ENCODE results near the gene POLR2C.

The POLR2C gene

GRCh38 chr16:57452021-57452420, 10.5 kb upstream of the POLR2C start:
- DNase-seq (ENCODE audit: low spot score): no peak

DNA sequence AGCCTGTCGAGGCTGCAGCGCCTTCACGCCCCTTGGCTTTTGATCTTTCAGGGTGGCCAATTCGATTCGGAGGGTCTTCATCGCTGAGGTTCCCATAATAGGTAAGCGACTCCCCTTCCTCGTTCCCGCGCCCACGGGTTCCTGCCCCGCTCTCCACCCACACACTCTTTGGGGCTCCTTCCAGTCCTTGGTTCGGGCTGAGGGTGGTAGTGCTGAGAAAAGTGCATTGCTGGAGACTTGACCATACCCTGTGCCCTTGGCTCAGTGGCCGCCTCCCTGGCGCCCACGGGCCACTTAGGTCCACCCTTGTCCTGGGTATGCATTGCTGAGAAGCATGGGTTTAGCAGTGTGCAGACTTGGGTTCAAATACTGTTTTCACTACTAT, 491 bp downstream of the POLR2C start:
- DNase-seq (ENCODE audit: low spot score): no peak

- DNase-seq (ENCODE audit: low spot score): no peak
Measured at GRCh38 chr16:57464523-57464922, 2.0 kb downstream of the POLR2C start.

GRCh38 chr16:57468346-57468745, 5.9 kb downstream of the POLR2C start:
- DNase-seq (ENCODE audit: low spot score): no peak

GRCh38 chr16:57469046-57469445, 6.6 kb downstream of the POLR2C start:
- no peak for DNase-seq (ENCODE audit: low spot score)

DNA sequence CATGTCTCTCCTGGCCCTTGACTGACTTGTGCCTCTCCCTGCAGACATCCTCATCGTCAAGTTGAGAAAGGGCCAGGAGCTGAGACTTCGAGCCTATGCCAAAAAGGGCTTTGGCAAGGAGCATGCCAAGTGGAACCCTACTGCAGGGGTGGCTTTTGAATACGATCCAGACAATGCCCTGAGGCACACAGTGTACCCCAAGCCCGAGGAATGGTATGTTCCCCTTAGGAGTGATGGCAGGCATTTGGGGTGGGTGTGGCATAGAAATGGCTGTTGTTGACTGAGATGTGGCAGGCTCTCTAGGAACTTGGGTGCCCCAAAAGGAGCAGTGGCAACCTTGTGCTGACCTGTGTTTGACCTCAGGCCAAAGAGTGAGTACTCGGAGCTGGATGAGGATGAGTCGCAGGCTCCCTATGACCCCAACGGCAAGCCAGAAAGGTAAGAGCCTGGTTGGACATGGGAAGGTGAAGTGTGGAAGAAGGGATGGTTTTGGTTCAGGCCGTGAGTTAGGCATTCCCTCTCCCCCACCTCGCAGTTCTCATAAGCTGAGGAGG, 7.5 kb downstream of the POLR2C start:
- no peak for DNase-seq (ENCODE audit: low spot score)

- DNase-seq (ENCODE audit: low spot score): no peak
Measured at GRCh38 chr16:57470711-57471110, 8.2 kb downstream of the POLR2C start.

DNA sequence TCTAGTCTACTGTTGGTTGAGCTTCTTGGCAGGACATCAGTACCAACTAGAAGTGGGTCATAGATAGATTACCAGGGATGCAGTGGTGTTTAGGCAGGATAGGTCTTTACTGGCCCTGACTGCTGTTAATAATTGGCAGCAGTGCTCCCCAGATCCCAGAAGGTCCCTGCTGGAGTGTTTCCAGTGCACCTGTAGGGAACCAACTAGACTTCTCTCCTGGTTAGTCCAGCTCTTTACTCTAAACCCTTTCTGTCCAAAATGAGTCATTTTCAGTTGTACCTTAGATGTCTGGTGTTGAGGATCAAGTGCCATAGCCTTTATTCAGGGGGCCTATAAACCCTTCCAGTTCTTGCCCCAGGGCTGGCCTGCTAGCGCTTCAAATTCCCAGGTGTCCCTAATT, 8.7 kb downstream of the POLR2C start:
- no peak for DNase-seq (ENCODE audit: low spot score)

DNA sequence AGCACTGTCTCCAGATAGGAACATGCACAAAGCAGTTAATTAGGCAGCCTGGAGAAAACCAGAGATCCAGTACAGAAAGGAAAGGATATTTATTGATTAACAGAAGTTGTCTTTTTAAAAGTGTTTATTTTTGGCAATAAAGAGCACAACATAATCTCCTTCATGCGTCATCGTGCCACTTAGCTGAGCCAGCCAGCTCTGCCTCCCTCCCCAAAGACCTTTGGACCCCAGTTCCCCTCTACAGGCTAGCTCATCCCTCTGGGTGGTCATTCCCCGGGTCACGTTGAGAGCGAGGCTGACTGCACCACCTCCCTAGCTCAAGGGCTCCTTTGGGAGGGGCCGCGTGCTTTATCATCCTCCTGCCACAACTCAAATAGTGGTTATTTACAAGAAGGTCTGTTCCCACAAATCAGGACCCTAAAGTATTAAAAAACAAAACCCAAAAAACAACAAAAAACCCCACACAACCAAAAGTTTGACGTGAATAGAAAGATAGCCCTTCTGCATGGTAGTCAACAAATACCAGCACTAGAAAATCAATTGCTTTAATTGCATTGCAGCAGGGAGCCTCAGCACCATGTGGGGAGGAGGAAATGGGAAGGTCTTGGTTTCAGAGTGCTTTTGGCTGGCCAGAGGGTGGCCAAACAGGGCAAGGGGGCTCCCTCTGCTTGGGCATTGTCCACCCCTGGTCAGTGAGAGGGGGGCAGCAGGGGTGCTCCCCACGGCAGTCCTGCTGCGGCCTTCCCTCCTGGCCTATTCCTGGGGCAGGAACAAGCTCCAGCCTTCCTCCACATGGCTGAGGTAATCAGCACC, 9.6 kb downstream of the POLR2C start:
- no peak for DNase-seq (ENCODE audit: low spot score)

DNA sequence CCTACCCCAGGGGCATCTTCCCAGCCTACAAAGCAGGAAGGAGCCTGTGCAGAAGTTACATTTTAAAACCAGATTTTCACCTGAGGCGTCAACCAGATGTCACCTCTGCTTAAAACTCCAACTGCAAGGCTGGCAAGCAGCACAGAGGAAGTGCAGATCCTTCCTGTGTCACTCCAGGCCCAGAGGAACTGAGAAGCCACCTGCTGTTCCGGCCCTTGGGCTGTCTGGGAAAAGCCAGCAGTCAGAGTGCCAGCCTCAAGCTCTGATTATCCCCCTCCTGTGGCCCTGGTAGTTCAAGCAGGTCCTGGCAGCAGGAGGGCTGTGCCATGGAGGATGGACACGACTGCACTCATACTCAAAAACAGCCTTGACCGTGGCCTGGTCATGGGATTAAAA, 10.2 kb downstream of the POLR2C start:
- DNase-seq (ENCODE audit: low spot score): no peak

- DNase-seq (ENCODE audit: low spot score): no peak
Measured at GRCh38 chr16:57473176-57473840, 10.8 kb downstream of the POLR2C start.

- no peak for DNase-seq (ENCODE audit: low spot score)
Measured at GRCh38 chr16:57473906-57474305, 11.4 kb downstream of the POLR2C start.

DNA sequence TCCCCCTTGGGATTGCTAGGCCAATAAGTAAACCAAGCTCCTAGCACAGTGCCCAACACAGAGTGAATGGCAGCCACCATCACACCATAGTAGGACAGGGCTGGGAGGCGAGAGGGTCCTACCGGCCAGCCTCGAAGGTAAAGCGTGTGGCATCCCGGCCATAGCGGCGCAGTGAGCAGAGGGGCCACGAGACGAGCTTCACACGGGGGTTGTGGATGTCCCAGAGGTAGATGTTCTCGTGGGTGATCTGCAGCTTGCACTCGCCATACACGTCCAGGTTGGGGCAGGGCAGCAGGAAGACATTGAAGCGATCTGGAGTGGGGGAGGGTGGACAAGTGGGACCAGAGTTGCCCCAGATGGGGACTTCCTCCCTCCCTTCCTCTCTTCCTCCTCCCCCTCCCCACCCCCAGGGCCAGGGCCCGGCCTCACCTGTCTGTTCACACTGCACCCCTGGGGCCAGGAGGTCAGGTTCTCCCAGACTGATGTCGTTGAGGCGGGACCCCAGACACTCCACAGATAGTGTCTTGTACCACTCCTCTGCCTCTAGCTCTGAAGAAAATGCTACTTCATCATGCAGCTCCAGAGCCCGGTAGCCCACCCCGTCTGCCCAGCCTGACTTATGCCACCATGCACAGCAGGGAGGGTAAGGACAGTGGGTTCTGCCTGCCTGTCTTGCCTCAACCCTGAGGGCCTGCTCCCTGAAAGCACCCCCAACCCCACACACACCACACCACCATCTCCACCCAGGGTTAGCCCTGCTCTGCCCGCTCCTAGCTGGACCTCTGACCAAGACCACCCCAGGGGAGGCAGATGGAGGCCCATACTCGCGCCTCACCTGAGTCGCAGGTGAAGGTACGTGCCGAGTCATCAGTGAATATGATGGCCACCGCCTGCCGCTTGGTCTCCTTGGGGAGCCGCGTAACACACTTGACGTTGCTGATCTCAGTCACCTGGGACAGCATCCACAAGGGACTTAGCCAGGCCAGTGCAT, 12.5 kb downstream of the POLR2C start:
- no peak for DNase-seq (ENCODE audit: low spot score)

- DNase-seq (ENCODE audit: low spot score): peak; percentile 72
Measured at GRCh38 chr16:57475711-57476339, 13.3 kb downstream of the POLR2C start.

DNA sequence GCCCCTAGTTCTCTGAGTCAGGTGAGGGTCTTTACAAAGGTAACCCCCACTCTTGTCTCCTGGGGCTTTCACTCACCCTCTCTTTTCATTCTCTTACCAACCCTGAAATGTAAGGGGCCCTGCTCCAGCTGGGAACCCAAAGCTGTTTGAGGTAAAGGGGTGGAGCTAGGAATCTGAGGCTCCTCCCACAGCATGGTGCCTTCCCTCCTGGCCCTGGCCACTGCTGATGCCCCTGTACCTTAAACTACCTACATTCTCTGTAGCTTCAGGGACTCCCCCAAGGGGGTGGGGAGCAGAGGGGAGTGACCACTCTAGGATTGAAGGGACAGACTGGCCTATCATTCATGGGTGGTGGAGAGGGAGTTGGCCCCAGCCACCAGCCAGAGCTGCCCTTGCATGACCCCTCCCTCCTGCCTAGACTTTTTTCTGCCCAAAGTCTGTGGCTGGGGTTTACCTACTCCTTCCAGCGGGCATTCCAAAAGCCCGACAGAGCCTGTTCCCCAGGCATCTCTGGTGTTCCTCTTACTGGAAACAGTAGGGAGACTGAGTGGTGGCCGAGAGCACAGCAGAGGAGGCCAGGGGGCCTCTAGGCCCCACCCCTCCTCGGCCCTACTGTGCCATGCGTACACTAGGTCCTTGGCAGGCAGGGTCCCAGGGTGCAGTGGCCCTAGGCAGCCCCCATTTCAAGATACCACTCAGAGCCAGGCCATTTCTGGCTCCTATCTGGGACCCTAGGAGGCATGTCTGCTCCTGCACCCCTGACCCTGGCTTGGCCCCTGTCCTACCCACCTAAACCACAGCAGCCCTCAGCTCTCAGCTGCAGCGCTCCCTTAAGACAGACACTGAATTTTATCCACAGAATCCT, 14.3 kb downstream of the POLR2C start:
- DNase-seq (ENCODE audit: low spot score): no peak

DNA sequence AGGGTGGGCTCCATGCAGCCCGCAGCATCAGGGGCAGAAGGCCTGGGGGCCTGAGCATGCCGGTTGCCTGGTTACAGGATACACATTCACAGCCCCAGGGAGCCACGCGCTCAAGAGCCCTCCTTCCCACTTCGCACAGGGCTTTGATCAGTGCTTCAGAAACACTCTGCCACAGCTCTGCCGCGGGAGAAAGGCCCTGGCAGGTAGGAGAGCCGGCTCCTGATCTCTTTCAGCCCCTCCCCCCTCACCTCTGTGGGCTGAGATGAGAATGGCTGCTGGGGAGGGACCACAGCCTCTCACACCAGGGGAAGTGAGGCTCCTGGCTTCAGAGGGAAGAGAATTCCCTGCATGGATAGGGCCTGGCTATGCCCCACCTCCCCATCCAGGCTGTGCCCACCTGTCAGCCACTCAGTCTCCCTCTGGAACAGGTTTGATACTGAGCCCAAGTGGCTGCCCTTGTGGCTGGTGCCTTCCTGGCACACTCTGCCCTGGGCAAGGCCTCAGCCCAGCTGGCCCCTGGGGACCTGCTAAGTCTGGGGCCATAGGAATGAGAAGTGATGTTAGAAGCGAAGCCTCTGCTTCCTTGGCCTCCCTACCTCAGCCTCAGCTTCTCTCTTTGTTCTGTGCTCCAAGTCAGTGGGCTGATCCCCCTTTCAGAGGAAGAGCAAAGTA, 15.2 kb downstream of the POLR2C start:
- DNase-seq (ENCODE audit: low spot score): no peak

GRCh38 chr16:57478396-57479204, 16.1 kb downstream of the POLR2C start:
- DNase-seq (ENCODE audit: low spot score): no peak

- DNase-seq (ENCODE audit: low spot score): no peak
Measured at GRCh38 chr16:57479205-57479975, 16.9 kb downstream of the POLR2C start.
